DND-41 (cell line): ENCODE data around the gene RNF213.

Source experiments
- EZH2 ChIP-seq: IDR thresholded peaks from 3 replicates; pipeline ENCODE4 v1.6.1; 2012; ENCODE audit warnings: borderline replicate concordance, low read depth, mild to moderate bottlenecking, moderate library complexity, low read length, inconsistent platforms; ENCODE audit not compliant: severe bottlenecking
- TF ChIP-seq, protein P1 (sequence below): IDR thresholded peaks from 2 replicates; pipeline ENCODE4 v1.5.1; 2012; ENCODE audit warnings: borderline replicate concordance, low read length, moderate library complexity, mild to moderate bottlenecking; ENCODE audit not compliant: poor library complexity, severe bottlenecking; ENCODE audit errors: extremely low read depth

DNA sequence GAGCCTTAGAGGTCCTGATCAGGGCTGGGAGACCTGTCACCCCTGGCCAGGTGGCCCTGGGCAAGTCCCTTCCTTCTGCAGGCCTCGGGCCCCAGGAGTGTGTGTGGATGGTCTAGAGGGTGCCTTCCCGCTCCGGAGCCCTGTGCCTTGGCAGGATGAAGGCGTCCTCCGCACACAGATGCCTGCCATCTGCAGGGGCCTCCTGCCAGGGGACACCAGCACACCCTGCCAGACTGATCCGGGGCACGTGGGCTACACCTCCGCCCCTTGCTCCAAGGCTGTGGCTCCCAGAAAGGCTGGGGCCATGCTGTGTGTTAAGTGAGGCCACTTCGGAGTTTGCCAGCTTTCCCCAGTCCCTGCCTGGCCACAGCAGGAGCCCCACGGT, 185.1 kb downstream of the RNF213 start:
- TF ChIP-seq, protein P1, sequence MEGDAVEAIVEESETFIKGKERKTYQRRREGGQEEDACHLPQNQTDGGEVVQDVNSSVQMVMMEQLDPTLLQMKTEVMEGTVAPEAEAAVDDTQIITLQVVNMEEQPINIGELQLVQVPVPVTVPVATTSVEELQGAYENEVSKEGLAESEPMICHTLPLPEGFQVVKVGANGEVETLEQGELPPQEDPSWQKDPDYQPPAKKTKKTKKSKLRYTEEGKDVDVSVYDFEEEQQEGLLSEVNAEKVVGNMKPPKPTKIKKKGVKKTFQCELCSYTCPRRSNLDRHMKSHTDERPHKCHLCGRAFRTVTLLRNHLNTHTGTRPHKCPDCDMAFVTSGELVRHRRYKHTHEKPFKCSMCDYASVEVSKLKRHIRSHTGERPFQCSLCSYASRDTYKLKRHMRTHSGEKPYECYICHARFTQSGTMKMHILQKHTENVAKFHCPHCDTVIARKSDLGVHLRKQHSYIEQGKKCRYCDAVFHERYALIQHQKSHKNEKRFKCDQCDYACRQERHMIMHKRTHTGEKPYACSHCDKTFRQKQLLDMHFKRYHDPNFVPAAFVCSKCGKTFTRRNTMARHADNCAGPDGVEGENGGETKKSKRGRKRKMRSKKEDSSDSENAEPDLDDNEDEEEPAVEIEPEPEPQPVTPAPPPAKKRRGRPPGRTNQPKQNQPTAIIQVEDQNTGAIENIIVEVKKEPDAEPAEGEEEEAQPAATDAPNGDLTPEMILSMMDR, result no peak
- no peak for TF ChIP-seq EZH2
